Midbrain (tissue), 1 donor: ENCODE results near the gene ATXN2.

ENCODE experiments used
- DNase-seq: peaks from one replicate; lab custom pipeline; 2025; lab: John Stamatoyannopoulos, UW

The ATXN2 gene

GRCh38 chr12:111417784-111418593 lies 181.1 kb downstream of the ATXN2 start:
- DNase-seq = no peak

- no peak for DNase-seq
These were observed 181.8 kb downstream of the ATXN2 start for GRCh38 chr12:111417290-111417689.

GRCh38 chr12:111414711-111415252 lies 184.3 kb downstream of the ATXN2 start:
- no peak for DNase-seq

- no peak for DNase-seq
These were observed 185.6 kb downstream of the ATXN2 start for GRCh38 chr12:111413442-111414086.

GRCh38 chr12:111412830-111413441 lies 186.2 kb downstream of the ATXN2 start:
- DNase-seq = no peak

GRCh38 chr12:111412007-111412829 lies 186.9 kb downstream of the ATXN2 start:
- DNase-seq = peak; percentile 43

- DNase-seq = no peak
These were observed 187.8 kb downstream of the ATXN2 start for GRCh38 chr12:111411185-111411764.

- no peak for DNase-seq
These were observed 188.5 kb downstream of the ATXN2 start for GRCh38 chr12:111410431-111411184.

GRCh38 chr12:111409780-111410430 lies 189.2 kb downstream of the ATXN2 start:
- no peak for DNase-seq

- DNase-seq = no peak
These were observed 189.7 kb downstream of the ATXN2 start for GRCh38 chr12:111409403-111409779.

- no peak for DNase-seq
These were observed 190.3 kb downstream of the ATXN2 start for GRCh38 chr12:111408686-111409402.

- DNase-seq = no peak
These were observed 191.0 kb downstream of the ATXN2 start for GRCh38 chr12:111408116-111408440.

- no peak for DNase-seq
These were observed 191.6 kb downstream of the ATXN2 start for GRCh38 chr12:111407377-111408115.

GRCh38 chr12:111406474-111407376 lies 192.4 kb downstream of the ATXN2 start:
- DNase-seq = peak; percentile 28

GRCh38 chr12:111405859-111406473 lies 193.1 kb downstream of the ATXN2 start, which contains the start of gene SH2B3:
Gene SH2B3, plus strand, starts transcription at chr12:111405923. Its CDS starts 12,223 bp downstream, at chr12:111418146.
- DNase-seq = no peak

- DNase-seq = peak; percentile 93
These were observed 193.8 kb downstream of the ATXN2 start for GRCh38 chr12:111405149-111405858.
